Measurements from ENCODE around the gene CHRNA1. TPM values are rescaled to one million over a fixed set of nuclear protein-coding genes. Genes with fewer than 3 reads are reported as not detected.

The CHRNA1 gene
- total RNA-seq, 1 donor = under 0.01 TPM

DNA sequence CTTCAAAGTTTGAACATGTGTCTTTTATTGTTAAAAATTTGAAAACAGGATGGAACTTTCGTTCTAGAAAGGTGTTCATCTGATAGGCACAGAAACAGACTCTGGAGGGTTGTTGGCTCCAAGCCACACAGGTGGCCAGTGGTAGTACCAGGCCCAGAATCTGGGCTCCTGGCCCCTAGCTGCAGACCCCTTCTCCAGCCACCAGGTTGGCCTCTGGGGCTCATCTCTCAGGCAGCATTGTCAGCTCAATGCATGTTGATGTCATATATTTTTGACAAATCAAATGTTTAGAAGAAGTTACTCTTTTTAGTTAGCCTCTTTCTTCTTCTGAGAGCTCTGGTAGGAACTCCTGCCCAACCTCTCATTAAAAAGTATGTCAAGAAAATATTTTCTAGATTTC, 34.5 kb upstream of the CHRNA1 start:
- H3K4me3 ChIP-seq (ENCODE audit: low read depth, low read length) = no peak overlapping the region
- no peak for DNase-seq (ENCODE audit: low read depth)
- TF ChIP-seq, protein P1, sequence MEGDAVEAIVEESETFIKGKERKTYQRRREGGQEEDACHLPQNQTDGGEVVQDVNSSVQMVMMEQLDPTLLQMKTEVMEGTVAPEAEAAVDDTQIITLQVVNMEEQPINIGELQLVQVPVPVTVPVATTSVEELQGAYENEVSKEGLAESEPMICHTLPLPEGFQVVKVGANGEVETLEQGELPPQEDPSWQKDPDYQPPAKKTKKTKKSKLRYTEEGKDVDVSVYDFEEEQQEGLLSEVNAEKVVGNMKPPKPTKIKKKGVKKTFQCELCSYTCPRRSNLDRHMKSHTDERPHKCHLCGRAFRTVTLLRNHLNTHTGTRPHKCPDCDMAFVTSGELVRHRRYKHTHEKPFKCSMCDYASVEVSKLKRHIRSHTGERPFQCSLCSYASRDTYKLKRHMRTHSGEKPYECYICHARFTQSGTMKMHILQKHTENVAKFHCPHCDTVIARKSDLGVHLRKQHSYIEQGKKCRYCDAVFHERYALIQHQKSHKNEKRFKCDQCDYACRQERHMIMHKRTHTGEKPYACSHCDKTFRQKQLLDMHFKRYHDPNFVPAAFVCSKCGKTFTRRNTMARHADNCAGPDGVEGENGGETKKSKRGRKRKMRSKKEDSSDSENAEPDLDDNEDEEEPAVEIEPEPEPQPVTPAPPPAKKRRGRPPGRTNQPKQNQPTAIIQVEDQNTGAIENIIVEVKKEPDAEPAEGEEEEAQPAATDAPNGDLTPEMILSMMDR (IDR thresholded peaks at IDR 0.05; ENCODE audit: insufficient read depth, low read depth, low read length) = no peak

DNA sequence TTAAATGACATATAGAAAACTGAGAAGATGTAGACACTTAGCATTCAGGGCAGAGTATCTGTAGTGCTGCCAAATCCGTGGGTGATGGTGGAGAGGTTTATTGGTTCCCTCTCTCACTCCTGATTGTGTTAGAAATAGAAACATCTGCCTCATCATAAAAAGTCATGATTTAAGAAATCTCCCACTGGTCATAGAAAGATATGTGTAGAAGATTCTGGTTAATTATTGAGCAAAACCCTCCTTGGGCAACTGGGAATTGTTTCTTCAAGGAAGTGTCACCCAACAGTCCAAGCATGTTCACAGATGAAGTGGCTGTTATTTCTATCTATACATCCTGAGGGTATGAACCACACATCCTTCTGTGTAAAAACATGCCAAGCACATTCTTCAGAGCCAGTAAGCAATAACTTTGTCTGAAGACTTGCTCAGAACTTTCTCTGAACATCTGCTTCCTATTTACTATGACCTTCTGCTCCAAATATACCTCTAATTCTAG, 33.6 kb upstream of the CHRNA1 start:
- no peak overlapping the region for H3K4me3 ChIP-seq (ENCODE audit: low read depth, low read length)
- TF ChIP-seq, protein P1 (IDR thresholded peaks at IDR 0.05; ENCODE audit: insufficient read depth, low read depth, low read length) = no peak
- peak; percentile 71 for DNase-seq (ENCODE audit: low read depth)

DNA sequence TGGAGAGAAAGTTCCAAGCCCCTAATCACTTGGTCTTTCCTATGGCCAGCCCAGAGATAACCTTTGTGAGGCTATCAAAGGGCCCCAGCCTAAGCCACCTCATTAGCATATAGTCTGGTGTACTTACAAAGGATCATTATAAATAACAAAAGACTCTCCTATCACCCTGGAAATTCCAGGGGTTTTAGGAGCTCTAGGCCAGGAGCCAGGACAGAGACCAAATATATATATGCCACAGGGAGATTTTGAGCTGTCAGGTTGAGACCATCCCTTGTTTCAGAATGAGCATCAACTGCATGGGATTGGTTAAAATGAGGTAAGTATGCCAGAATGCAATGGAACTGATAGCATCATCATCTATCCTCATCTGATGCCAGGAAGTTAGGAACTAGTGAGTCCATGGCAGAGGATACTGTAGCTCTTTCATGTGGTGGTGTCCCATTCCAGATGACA, 32.1 kb upstream of the CHRNA1 start:
- no peak overlapping the region for H3K4me3 ChIP-seq (ENCODE audit: low read depth, low read length)
- TF ChIP-seq, protein P1 (IDR thresholded peaks at IDR 0.05; ENCODE audit: insufficient read depth, low read depth, low read length) = no peak
- DNase-seq (ENCODE audit: low read depth) = no peak

DNA sequence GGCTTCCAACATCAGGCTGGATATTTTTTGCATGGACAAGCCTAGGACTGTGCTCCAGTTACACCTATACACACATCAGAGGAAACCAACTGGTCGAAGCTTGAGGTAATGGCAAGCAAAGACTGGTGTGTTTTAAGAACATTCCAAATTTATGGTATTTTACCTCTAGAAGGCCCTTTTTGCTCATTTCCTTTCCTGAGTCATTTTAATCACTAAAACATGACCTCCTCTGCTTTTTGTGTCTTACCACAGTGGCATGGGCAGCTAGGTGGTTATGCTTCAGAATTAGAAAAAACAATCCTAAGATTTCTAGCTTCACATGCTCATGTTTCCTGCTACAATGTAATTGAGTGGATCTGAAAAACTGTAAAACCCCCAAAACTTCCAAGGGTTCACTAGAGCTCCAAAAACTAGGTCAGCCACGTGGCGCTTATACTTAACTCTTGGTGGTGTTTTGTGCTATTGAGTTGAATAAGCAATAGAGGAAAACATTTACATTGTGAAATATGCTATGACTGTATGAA, 30.6 kb upstream of the CHRNA1 start:
- TF ChIP-seq, protein P1 (IDR thresholded peaks at IDR 0.05; ENCODE audit: insufficient read depth, low read depth, low read length) = no peak
- no peak overlapping the region for H3K4me3 ChIP-seq (ENCODE audit: low read depth, low read length)
- DNase-seq (ENCODE audit: low read depth) = no peak

DNA sequence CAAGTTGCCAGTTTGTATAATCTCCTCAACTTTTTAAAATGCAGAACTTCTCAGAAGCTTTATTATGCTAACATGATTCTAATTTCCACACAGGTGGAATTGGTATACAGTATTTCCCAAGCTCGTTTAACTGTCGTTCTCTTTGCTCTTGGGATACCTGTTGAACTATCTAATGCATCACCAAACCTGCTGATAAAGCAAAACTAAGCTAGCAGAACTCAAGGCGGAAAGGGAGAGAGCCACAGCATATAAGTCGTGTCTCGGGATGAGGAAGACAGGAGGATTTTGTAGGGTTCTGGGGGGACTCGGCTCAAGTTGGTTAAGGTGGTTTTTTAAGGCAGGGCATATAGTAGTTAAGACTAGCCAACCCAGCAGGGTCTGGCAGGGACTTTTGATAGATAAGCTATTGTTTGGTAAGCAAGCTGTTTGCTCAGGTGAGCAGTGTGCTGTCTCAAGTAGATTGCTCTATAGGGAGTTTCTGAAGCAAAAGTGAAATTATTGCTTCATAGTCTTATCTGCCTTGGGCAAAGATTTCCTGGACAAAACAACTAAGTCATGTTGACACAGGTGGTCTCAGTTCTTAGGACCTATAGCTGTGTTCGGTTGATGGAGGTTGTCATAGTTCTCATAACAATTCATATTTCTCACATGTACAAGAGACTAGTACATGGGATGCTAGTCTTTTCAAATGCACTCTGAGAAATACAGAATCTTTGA, 28.2 kb upstream of the CHRNA1 start:
- no peak overlapping the region for H3K4me3 ChIP-seq (ENCODE audit: low read depth, low read length)
- TF ChIP-seq, protein P1 (IDR thresholded peaks at IDR 0.05; ENCODE audit: insufficient read depth, low read depth, low read length) = no peak
- no peak for DNase-seq (ENCODE audit: low read depth)

DNA sequence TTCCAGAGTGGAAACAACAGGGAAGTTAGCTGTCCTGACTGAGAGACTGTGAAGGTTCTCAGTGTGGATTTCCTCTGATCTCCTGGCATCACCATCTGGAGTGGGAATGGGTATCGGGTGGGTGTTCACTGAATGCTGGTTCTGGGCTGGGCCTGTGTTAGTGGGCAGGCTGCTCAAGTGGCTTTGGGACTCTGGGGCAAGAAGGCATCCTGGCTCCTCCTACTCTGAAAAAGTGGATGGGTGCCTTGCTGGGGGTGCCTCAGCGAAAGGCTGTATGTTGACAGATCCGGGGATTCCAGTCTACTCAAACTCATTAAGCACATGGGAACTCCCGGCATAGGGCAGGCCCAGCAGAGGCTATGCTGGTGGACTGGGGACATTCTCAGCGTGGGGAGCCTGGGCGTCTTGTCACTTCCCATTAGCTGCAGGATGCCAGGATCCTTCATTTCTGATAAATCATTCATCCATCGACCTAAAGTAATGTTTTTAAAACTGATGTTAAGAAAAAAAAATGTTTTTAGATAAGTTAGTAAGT, 27.5 kb upstream of the CHRNA1 start:
- H3K4me3 ChIP-seq (ENCODE audit: low read depth, low read length) = no peak overlapping the region
- TF ChIP-seq, protein P1 (IDR thresholded peaks at IDR 0.05; ENCODE audit: insufficient read depth, low read depth, low read length) = no peak
- no peak for DNase-seq (ENCODE audit: low read depth)

Measured in fibroblast of villous mesenchyme (primary cell).